ENCODE results near the gene PHF1.

The PHF1 gene

DNA sequence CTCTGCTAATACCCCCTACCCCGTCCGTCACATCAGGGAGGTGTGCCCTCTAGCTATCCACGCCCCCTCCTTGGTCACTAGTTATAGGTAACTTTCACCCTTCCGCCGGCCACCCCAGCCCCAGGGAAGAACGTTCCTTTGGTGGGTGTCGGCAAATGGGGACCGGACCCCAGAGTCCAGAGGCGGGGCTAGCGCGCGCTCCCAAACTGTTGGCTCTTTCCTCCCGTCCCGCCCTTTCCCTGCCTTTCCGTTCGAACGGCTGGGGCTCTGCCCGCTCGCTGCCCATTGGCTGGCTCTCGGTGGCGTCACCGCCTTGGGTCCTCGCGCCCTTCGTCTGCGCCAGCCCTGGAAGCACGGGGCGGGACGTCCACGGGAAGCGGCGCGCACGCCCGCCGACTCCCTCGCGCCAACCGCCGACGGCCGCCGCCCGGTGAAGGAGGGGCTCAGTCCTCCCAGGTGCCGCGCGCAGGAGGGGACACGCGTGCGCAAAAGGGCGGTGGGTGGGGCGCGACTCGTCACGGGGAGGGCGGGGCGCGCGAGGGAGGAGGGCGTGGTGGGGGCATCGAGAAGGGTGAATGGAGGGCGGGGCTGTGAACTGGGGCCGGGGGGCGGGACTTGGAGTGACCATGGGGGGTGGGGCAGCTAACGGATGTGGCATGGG, 634 bp upstream of the PHF1 start (continued):
- TF ChIP-seq HOXC10 (CRISPR knock-in tag; IDR thresholded peaks at IDR 0.05) (0 out of 2 replicates have a peak, but pooled peaks have one; percentile 23), BCL11B (tag by site-specific recombination; IDR thresholded peaks at IDR 0.05; ENCODE audit: low read depth) (peak; percentile 43; the same call in 1 of the 2 replicates), SP3 (tag by site-specific recombination; IDR thresholded peaks at IDR 0.05) (peak; percentile 91), ZNF629 (tag by site-specific recombination; IDR thresholded peaks at IDR 0.05) (peak; percentile 76), KLF16 (tag by site-specific recombination; IDR thresholded peaks at IDR 0.05) (no peak), BCL11A (tag by site-specific recombination; IDR thresholded peaks at IDR 0.05; ENCODE audit: low read depth) (peak; percentile 64; the same call in 1 of the 2 replicates), ZNF335 (tag by site-specific recombination; conservative IDR thresholded peaks at IDR 0.05) (peak; percentile 85), ZNF37A (tag by site-specific recombination; IDR thresholded peaks at IDR 0.05) (no peak), ZEB2 (tag by site-specific recombination; IDR thresholded peaks at IDR 0.05) (peak; percentile 87), ZBTB8A (tag by site-specific recombination; IDR thresholded peaks at IDR 0.05) (peak; percentile 91), KLF10 (tag by site-specific recombination; IDR thresholded peaks at IDR 0.05) (peak; percentile 81), ZNF10 (tag by site-specific recombination; IDR thresholded peaks at IDR 0.05) (peak; percentile 26; the same call in 1 of the 2 replicates), ZXDB (tag by site-specific recombination; IDR thresholded peaks at IDR 0.05) (peak; percentile 63), ZNF521 (tag by site-specific recombination; IDR thresholded peaks at IDR 0.05) (no peak), ZNF311 (tag by site-specific recombination; IDR thresholded peaks at IDR 0.05; ENCODE audit: borderline replicate concordance) (no peak), ZNF623 (tag by site-specific recombination; IDR thresholded peaks at IDR 0.05) (0 out of 2 replicates have a peak, but pooled peaks have one; percentile 4), ZNF23 (tag by site-specific recombination; IDR thresholded peaks at IDR 0.05; ENCODE audit: borderline replicate concordance) (no peak), ZNF626 (tag by site-specific recombination; IDR thresholded peaks at IDR 0.05) (no peak), ZNF155 (tag by site-specific recombination; IDR thresholded peaks at IDR 0.05) (no peak)
- TF ChIP-seq, protein P1, sequence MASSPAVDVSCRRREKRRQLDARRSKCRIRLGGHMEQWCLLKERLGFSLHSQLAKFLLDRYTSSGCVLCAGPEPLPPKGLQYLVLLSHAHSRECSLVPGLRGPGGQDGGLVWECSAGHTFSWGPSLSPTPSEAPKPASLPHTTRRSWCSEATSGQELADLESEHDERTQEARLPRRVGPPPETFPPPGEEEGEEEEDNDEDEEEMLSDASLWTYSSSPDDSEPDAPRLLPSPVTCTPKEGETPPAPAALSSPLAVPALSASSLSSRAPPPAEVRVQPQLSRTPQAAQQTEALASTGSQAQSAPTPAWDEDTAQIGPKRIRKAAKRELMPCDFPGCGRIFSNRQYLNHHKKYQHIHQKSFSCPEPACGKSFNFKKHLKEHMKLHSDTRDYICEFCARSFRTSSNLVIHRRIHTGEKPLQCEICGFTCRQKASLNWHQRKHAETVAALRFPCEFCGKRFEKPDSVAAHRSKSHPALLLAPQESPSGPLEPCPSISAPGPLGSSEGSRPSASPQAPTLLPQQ (tag by site-specific recombination; IDR thresholded peaks at IDR 0.05) = peak; percentile 59; the same call in 1 of the 2 replicates
- TF ChIP-seq, protein P2, sequence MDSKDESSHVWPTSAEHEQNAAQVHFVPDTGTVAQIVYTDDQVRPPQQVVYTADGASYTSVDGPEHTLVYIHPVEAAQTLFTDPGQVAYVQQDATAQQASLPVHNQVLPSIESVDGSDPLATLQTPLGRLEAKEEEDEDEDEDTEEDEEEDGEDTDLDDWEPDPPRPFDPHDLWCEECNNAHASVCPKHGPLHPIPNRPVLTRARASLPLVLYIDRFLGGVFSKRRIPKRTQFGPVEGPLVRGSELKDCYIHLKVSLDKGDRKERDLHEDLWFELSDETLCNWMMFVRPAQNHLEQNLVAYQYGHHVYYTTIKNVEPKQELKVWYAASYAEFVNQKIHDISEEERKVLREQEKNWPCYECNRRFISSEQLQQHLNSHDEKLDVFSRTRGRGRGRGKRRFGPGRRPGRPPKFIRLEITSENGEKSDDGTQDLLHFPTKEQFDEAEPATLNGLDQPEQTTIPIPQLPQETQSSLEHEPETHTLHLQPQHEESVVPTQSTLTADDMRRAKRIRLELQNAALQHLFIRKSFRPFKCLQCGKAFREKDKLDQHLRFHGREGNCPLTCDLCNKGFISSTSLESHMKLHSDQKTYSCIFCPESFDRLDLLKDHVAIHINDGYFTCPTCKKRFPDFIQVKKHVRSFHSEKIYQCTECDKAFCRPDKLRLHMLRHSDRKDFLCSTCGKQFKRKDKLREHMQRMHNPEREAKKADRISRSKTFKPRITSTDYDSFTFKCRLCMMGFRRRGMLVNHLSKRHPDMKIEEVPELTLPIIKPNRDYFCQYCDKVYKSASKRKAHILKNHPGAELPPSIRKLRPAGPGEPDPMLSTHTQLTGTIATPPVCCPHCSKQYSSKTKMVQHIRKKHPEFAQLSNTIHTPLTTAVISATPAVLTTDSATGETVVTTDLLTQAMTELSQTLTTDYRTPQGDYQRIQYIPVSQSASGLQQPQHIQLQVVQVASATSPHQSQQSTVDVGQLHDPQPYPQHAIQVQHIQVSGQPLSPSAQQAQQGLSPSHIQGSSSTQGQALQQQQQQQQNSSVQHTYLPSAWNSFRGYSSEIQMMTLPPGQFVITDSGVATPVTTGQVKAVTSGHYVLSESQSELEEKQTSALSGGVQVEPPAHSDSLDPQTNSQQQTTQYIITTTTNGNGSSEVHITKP (tag by site-specific recombination; IDR thresholded peaks at IDR 0.05) = no peak
- TF ChIP-seq, protein P3, sequence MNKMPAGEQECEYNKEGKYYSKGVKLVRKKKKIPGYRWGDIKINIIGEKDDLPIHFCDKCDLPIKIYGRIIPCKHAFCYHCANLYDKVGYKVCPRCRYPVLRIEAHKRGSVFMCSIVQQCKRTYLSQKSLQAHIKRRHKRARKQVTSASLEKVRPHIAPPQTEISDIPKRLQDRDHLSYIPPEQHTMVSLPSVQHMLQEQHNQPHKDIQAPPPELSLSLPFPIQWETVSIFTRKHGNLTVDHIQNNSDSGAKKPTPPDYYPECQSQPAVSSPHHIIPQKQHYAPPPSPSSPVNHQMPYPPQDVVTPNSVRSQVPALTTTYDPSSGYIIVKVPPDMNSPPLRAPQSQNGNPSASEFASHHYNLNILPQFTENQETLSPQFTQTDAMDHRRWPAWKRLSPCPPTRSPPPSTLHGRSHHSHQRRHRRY (tag by site-specific recombination; IDR thresholded peaks at IDR 0.05) = no peak
- TF ChIP-seq, protein P4, sequence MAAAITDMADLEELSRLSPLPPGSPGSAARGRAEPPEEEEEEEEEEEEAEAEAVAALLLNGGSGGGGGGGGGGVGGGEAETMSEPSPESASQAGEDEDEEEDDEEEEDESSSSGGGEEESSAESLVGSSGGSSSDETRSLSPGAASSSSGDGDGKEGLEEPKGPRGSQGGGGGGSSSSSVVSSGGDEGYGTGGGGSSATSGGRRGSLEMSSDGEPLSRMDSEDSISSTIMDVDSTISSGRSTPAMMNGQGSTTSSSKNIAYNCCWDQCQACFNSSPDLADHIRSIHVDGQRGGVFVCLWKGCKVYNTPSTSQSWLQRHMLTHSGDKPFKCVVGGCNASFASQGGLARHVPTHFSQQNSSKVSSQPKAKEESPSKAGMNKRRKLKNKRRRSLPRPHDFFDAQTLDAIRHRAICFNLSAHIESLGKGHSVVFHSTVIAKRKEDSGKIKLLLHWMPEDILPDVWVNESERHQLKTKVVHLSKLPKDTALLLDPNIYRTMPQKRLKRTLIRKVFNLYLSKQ (tag by site-specific recombination; IDR thresholded peaks at IDR 0.05; ENCODE audit: borderline replicate concordance) = no peak
- TF ChIP-seq, protein P5, sequence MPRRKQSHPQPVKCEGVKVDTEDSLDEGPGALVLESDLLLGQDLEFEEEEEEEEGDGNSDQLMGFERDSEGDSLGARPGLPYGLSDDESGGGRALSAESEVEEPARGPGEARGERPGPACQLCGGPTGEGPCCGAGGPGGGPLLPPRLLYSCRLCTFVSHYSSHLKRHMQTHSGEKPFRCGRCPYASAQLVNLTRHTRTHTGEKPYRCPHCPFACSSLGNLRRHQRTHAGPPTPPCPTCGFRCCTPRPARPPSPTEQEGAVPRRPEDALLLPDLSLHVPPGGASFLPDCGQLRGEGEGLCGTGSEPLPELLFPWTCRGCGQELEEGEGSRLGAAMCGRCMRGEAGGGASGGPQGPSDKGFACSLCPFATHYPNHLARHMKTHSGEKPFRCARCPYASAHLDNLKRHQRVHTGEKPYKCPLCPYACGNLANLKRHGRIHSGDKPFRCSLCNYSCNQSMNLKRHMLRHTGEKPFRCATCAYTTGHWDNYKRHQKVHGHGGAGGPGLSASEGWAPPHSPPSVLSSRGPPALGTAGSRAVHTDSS (tag by site-specific recombination; IDR thresholded peaks at IDR 0.05) = no peak
- TF ChIP-seq, protein P6, sequence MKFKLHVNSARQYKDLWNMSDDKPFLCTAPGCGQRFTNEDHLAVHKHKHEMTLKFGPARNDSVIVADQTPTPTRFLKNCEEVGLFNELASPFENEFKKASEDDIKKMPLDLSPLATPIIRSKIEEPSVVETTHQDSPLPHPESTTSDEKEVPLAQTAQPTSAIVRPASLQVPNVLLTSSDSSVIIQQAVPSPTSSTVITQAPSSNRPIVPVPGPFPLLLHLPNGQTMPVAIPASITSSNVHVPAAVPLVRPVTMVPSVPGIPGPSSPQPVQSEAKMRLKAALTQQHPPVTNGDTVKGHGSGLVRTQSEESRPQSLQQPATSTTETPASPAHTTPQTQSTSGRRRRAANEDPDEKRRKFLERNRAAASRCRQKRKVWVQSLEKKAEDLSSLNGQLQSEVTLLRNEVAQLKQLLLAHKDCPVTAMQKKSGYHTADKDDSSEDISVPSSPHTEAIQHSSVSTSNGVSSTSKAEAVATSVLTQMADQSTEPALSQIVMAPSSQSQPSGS (tag by site-specific recombination; IDR thresholded peaks at IDR 0.05; ENCODE audit: low read depth) = 0 out of 2 replicates have a peak, but pooled peaks have one; percentile 21
- TF ChIP-seq, protein P7, sequence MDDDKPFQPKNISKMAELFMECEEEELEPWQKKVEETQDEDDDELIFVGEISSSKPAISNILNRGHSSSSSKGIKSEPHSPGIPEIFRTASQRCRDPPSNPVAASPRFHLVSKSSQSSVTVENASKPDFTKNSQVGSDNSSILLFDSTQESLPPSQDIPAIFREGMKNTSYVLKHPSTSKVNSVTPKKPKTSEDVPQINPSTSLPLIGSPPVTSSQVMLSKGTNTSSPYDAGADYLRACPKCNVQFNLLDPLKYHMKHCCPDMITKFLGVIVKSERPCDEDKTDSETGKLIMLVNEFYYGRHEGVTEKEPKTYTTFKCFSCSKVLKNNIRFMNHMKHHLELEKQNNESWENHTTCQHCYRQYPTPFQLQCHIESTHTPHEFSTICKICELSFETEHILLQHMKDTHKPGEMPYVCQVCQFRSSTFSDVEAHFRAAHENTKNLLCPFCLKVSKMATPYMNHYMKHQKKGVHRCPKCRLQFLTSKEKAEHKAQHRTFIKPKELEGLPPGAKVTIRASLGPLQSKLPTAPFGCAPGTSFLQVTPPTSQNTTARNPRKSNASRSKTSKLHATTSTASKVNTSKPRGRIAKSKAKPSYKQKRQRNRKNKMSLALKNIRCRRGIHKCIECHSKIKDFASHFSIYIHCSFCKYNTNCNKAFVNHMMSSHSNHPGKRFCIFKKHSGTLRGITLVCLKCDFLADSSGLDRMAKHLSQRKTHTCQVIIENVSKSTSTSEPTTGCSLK (tag by site-specific recombination; IDR thresholded peaks at IDR 0.05) = no peak
